NCI-H128 (cell line): ENCODE data around the gene USP4.
"Not testable (repeated sequence)": the region's sequence is repeated elsewhere in the genome, so short reads cannot be mapped to it uniquely, and the experiment has no call there.

ENCODE experiments used
- DNase-seq: peaks from one replicate; lab custom pipeline; 2025; ENCODE audit not compliant: unreplicated experiment; lab: John Stamatoyannopoulos, UW

Gene USP4

GRCh38 chr3:49352281-49352680 is 12.4 kb upstream of the USP4 start:
- no peak for DNase-seq

GRCh38 chr3:49351521-49352011 is 11.7 kb upstream of the USP4 start:
- no peak for DNase-seq

DNA sequence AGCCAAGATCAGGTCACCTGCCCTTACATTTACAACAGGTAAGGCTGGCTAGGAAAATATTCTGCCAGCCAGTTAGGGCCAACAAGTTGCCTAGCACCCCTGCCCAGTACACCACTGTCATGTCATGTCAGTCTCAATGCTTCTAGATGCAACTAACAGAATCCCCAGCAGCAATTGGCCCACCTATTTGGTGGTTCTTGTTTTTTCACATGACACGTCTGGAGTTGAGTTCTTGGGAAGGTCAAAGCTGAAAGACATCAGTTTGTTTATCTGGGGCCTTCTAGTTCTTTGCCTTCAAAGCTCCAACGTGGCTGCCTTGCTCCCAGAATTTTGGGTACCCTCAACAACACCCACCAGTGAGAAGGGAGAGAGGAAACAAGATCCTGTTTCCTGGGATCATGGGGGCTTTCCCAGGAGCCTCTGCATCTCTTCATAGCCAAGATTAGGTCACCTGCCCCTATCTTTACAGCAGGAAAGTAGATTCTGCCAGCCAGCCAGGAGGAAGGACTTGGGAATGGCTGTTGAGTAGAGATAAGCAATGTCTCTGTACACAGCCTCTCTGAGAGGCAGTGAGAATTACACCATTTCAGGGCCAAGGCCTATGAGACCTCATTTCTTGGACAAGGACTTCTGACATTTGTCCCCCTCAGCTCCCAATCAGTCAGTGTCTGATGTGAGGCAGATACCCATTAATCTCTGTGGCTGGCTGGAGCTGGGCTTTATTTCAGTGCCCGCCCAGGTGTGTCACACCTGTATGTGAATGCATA is 9.7 kb upstream of the USP4 start:
- no peak for DNase-seq

DNA sequence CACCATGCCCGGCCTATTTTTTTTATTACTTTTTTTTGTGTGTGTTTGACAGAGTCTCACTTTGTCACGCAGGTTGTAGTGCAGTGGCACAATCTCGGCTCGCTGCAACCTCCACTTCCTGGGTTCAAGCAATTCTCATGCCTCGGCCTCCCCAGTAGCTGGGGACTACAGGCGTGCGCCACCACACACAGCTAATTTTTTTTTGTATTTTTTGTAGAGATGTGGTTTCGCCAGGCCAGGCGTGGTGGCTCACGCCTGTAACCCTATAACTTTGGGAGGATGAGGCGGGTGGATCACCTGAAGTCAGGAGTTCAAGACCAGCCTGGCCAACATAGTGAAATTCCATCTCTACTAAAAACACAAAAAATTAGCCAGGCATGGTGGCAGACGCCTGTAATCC is 8.5 kb upstream of the USP4 start:
- not testable (repeated sequence) for DNase-seq

DNA sequence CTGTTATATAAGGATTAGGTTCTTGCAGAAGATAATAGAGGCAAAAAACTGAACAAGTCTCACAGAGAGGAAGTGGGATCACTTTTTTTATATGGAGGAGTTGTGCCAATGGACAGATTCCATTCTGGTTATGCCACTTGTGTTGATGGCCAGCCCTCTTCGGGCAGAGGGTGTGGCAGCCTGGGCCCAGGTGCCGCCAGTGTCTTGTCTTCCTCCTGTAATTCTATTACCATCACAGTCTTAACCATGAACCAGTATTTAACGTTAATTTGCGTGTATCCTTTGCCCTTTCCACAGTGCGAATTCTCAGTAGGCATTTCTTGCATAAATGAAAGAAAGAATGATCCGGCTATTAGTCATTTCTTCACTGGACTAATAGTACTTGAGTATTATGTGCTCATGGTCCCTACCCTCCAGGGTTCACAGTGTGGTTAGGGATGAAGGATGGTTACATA is 7.0 kb upstream of the USP4 start:
- no peak for DNase-seq

GRCh38 chr3:49343163-49343562 is 3.3 kb upstream of the USP4 start:
- DNase-seq, result no peak

- no peak for DNase-seq
Measured at GRCh38 chr3:49341996-49342395, 2.1 kb upstream of the USP4 start.

GRCh38 chr3:49339581-49339940 is 292 bp downstream of the USP4 start:
- no peak for DNase-seq

- DNase-seq, result no peak
Measured at GRCh38 chr3:49333916-49334633, 5.8 kb downstream of the USP4 start.

- DNase-seq, result no peak
Measured at GRCh38 chr3:49333091-49333490, 6.8 kb downstream of the USP4 start.

GRCh38 chr3:49329186-49329585 is 10.7 kb downstream of the USP4 start:
- no peak for DNase-seq

DNA sequence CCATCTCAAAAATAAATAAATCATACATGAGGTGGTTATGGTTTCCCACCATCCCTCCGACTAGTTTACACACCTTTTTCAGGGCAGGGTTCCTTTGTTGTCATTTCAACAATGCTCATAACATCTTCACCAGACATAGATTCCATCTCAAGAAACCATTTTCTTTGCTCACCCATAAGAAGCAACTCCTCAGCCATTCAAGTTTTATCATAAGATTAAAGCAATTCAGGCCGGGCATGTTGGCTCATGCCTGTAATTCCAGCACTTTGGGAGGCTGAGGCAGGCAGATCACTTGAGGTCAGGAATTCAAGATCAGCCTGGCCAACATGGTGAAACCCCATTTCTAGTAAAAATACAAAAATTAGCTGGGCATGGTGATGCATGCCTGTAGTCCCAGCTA is 11.5 kb downstream of the USP4 start:
- not testable (repeated sequence) for DNase-seq

DNA sequence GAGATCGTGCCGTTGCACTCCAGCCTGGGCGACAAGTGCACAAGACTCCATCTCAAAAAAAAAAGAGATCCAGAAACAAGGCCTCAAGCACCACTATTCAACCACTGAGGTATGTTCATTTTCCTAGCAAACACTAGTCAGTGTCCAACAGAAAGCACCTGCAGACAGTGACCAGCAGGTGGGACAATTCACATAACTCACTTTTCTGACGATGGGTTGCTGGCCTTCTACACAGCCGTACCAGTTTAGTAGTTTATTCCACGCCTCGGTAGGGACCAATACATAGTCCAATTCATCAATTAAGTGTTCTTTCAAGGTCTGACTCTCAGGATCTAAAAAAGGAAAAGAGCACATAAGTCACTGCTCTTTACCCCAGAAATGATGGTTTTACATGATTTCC is 12.4 kb downstream of the USP4 start:
- DNase-seq, result no peak

DNA sequence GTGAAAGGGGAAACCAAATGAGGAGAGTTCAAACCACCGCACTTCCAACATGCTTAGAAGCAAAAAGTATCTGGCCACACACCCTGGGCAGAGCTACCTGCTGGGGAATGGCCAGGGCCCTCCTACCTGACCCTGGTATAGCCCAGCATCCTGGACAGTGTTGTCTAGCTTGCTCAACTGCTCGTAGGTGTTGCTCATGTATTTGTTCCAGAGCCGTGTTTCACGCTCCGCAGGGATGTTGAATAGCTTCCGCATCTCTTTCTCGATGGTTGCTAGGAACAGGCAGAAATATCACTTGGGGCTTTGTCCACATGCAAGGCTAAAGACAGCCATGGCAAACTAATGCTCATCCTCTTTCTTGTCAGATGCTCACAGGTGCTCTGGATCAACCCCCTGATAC is 15.1 kb downstream of the USP4 start:
- DNase-seq, result no peak

GRCh38 chr3:49316696-49317457 is 23.0 kb downstream of the USP4 start:
- no peak for DNase-seq

DNA sequence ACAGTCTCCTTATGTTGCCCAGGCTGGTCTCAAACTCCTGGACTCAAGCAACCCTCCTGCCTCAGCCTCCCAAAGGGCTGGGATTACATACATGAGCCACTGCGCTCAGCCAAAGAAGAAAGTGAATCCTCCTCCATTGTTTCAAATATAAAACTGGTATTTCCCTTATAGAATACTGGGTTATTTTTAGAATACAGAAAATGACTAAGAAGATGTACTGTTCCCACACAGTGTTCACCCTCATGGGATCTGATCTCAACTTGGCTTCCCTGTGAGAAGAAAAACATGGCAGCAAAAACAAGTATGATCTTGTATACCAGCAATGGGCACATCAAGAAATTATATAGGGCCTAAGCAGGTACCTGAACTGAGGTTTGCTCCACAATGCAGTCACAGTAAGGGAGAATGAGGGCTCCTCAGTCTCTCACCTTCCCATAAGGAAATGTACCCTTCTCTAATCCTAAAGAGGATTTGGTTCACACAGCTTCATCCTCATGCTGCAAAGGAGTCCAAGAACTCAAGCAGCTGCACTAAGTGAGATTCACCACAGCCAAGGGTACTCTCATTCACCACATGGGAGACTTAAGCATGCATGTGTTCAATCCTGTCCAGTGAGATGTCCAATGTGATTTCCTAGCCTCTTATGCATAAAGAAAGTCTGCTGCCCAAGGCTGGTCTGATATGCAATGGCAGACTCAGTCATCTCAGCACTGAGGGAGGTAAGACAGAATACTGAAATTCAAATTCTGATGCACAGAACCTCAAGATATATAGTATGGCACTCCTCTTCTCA is 25.8 kb downstream of the USP4 start:
- no peak for DNase-seq

DNA sequence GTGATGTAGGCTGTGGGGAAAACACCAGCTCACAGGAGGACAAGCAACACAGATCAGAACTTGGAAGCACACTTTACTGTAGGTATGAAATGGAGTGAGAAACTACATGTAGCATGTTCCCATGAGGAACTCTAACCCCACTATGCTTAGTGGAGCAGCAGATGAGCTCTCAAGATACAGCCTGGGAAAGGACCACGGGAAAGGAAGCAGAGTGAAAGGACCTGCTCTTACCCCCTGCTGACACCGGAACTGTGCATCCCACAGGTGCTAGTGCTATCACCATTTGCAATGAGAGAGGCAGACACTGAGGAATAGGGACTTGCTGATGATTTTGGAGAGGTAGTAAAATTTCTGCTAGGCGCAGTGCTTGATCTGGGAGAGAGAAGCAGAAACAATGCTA is 28.6 kb downstream of the USP4 start:
- no peak for DNase-seq

GRCh38 chr3:49310677-49311076 is 29.2 kb downstream of the USP4 start:
- no peak for DNase-seq

DNA sequence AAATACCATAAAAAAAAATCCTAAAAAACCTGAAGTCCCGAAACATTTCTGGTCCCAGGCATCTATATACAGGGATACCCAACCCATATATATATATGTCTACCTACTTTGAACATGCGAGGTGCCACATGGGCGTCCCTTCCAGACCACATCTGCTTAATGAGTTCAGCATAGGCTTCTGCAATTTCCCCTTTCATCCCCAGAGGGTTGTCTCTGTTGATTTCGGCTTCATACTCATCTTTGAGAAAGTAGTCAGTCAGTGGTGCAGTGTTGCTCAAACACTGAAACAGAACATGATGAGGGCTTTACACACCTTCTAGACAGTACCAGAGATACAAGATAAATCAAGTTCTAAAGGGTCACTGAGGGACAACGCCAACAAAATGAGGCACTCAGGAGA is 34.2 kb downstream of the USP4 start:
- no peak for DNase-seq

DNA sequence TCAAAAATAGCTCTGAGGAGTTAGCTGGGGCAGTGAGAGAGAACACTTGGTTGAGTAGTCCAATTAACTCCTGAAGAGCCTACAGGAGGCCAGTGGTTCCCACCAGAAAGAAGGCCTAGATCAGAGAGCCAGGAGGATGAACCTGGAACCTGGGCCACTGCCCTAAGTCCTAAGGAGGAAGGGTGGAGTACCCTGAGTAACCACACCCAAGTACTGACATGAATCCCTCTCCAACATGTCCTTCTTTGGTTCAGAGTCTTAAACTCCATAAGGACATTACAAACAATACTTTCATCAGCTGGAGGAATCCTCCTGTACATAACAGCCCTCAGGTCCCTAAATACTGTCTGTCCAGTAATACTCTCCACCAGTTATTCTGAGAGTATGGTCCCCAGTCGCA is 37.2 kb downstream of the USP4 start:
- DNase-seq, result no peak

DNA sequence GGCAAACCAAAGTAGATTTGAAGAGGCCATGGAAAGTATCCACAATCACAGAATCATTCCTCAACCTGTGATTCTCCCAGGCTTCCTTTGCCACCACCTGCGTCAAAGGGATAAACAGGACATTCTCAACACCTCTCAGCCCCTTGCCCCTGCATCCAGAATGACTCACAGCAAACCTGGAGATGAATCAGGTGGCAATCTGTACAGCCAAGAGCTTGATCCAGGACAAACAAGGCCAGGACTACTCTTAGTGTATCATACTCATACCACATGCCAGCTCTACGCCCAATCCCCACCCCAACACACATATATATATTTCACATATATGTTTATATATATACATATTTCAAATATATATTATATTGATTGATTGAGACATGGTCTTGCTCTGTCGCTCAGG is 39.3 kb downstream of the USP4 start:
- DNase-seq, result no peak
